ENCODE data around the gene GTF2F2. TPM values are rescaled to one million over a fixed set of nuclear protein-coding genes. Genes with fewer than 3 reads are reported as not detected.

The GTF2F2 gene
- total RNA-seq, 1 experiment from 2014 or later: 28.1 TPM

DNA sequence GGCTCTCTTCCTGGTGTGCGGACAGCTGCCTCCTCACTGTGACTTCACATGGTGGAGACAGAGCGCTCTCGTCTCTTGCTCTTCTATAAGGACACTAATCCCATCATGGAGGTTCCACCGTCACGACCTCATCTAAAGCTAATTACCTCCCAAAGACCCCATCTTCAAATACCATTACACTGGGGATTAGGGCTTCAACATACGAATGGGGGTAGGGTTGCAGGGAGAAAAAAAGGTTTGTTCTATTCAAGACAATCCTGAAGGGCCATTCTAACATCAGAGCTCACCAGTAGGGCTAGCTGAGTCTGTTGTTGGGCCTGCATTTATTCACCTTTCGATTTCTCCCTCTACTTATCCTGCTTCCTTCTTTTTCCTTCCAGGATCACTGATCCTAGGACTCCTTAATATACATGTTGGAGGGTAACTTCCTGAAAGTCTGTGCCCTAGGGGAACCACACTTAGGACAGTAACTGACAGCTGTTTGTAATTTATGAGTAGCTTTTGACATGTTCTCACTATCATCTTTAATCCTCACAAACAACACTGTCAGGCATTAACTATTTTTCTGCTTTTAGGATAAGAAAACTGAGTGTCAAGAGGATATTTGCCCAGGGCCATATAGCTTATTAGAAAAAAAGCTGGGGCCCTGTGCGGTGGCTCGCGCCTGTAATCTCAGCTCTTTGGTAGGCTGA is 18.8 kb upstream of the GTF2F2 start:
- Histone ChIP-seq H3K4me3 (ENCODE audit: low read depth, low read length) (no peak overlapping the region), H3K9me3 (0 out of 2 replicates have a peak, but pooled peaks cover 4% of the 10 kb centered on the region), H3K36me3 (ENCODE audit: control insufficient read depth, insufficient read depth, low read length) (no peaks in the 10 kb centered on the region), H3K27me3 (replicated peaks; ENCODE audit: control insufficient read depth, insufficient read depth, low read length) (no peaks in the 10 kb centered on the region), H3K4me1 (no peaks in the 10 kb centered on the region)
- Mint-ChIP-seq H3K27ac (ENCODE audit: unreplicated experiment) (no peak overlapping the region), H3K27me3 (ENCODE audit: insufficient read depth, unreplicated experiment) (no peaks in the 10 kb centered on the region), H3K4me3 (ENCODE audit: unreplicated experiment) (no peak overlapping the region), H3K9me3 (ENCODE audit: unreplicated experiment) (no peaks in the 10 kb centered on the region), H3K36me3 (ENCODE audit: insufficient read depth, unreplicated experiment) (no peaks in the 10 kb centered on the region), H3K4me1 (ENCODE audit: low read depth, unreplicated experiment) (no peaks in the 10 kb centered on the region)
- no peak for DNase-seq
- ChIA-PET POLR2A (no interaction called here), CTCF (interaction anchor here (0.6 kb wide), 1 partner anchor 13 kb away, joined by 3 read pairs; no protein-coding TSS in a partner anchor)
- TF ChIP-seq, protein P1, sequence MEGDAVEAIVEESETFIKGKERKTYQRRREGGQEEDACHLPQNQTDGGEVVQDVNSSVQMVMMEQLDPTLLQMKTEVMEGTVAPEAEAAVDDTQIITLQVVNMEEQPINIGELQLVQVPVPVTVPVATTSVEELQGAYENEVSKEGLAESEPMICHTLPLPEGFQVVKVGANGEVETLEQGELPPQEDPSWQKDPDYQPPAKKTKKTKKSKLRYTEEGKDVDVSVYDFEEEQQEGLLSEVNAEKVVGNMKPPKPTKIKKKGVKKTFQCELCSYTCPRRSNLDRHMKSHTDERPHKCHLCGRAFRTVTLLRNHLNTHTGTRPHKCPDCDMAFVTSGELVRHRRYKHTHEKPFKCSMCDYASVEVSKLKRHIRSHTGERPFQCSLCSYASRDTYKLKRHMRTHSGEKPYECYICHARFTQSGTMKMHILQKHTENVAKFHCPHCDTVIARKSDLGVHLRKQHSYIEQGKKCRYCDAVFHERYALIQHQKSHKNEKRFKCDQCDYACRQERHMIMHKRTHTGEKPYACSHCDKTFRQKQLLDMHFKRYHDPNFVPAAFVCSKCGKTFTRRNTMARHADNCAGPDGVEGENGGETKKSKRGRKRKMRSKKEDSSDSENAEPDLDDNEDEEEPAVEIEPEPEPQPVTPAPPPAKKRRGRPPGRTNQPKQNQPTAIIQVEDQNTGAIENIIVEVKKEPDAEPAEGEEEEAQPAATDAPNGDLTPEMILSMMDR (IDR thresholded peaks at IDR 0.05; ENCODE audit: insufficient read depth in 1 of 2, low read depth in 1 of 2, low read length in 1 of 2, severe bottlenecking in 1 of 2, unreplicated experiment in 1 of 2): no peak
- intact Hi-C loops (cut with micrococcal nuclease; ENCODE audit: unreplicated experiment): no loop called here
- no TSS peak for BruUV-seq (replicated peaks)

DNA sequence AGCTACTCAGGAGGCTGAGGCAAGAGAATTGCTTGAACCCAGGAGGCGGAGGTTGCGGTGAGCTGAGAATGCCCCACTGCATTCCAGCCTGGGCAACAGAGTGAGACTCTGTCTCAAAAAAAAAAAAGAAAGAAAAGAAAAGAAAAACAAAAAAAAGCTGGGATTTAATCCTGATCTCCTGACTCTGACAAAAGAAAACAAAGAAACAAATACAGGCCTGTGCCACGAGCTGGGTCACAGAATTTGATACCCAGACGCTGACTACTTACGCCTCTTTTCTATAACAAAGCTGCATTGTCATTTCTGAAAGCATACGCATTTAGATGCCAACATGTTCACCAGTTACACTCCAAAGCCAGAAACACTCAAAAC is 18.2 kb upstream of the GTF2F2 start:
- intact Hi-C loops (cut with micrococcal nuclease; ENCODE audit: unreplicated experiment): no loop called here

DNA sequence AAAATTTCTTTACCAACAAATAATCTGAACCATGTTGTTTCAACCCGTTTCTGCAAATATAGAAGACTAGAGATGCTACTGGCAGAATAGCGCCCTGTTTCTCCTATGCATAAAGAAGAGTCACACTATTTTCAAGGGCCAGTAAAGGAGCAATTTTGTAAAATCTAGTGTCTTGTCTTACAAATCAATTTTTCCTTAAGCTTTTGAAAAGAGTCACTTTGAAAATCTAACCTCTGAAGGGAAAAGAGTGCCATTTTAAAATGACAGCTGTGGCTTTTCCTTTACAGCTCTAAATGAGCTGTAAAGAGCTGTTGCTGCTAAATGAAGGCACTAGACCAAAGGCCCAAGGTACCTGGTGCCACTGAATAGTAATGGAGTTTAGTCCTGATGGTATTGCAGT is 16.9 kb upstream of the GTF2F2 start:
- Mint-ChIP-seq H3K27me3 (ENCODE audit: insufficient read depth, unreplicated experiment) (no peaks in the 10 kb centered on the region), H3K4me1 (ENCODE audit: low read depth, unreplicated experiment) (no peaks in the 10 kb centered on the region), H3K36me3 (ENCODE audit: insufficient read depth, unreplicated experiment) (no peaks in the 10 kb centered on the region), H3K27ac (ENCODE audit: unreplicated experiment) (no peak overlapping the region), H3K4me3 (ENCODE audit: unreplicated experiment) (no peak overlapping the region), H3K9me3 (ENCODE audit: unreplicated experiment) (no peaks in the 10 kb centered on the region)
- BruUV-seq (replicated peaks): no TSS peak
- no peak overlapping the region for H3K4me3 ChIP-seq (ENCODE audit: low read depth, low read length)
- TF ChIP-seq, protein P1 (IDR thresholded peaks at IDR 0.05; ENCODE audit: insufficient read depth in 1 of 2, low read depth in 1 of 2, low read length in 1 of 2, severe bottlenecking in 1 of 2, unreplicated experiment in 1 of 2): no peak
- no peak for DNase-seq
- POLR2A ChIA-PET: interaction anchor here (0.6 kb wide), 1 partner anchor 530 kb away, joined by 7 read pairs; no protein-coding TSS in a partner anchor
- no peaks in the 10 kb centered on the region for H3K9me3 ChIP-seq
- H3K27me3 ChIP-seq (replicated peaks; ENCODE audit: control insufficient read depth, insufficient read depth, low read length): no peaks in the 10 kb centered on the region; the same call in 1 of the 2 replicates
- no peaks in the 10 kb centered on the region for H3K36me3 ChIP-seq (ENCODE audit: control insufficient read depth, insufficient read depth, low read length)
- no peaks in the 10 kb centered on the region for H3K4me1 ChIP-seq
- intact Hi-C loops (cut with micrococcal nuclease; ENCODE audit: unreplicated experiment): no loop called here
- CTCF ChIA-PET: no interaction called here

More for the DNA sequence above, 18.2 kb upstream of the GTF2F2 start:
- no peak for DNase-seq
- no TSS peak for BruUV-seq (replicated peaks)
- no peaks in the 10 kb centered on the region; the same call in 1 of the 2 replicates for H3K27me3 ChIP-seq (replicated peaks; ENCODE audit: control insufficient read depth, insufficient read depth, low read length)
- no peaks in the 10 kb centered on the region for H3K4me1 ChIP-seq
- ChIA-PET CTCF (no interaction called here), POLR2A (no interaction called here)
- TF ChIP-seq, protein P1 (IDR thresholded peaks at IDR 0.05; ENCODE audit: insufficient read depth in 1 of 2, low read depth in 1 of 2, low read length in 1 of 2, severe bottlenecking in 1 of 2, unreplicated experiment in 1 of 2): no peak
- H3K27me3 Mint-ChIP-seq (ENCODE audit: insufficient read depth, unreplicated experiment): no peaks in the 10 kb centered on the region
- no peaks in the 10 kb centered on the region for H3K36me3 ChIP-seq (ENCODE audit: control insufficient read depth, insufficient read depth, low read length)
- H3K9me3 Mint-ChIP-seq (ENCODE audit: unreplicated experiment): no peaks in the 10 kb centered on the region
- no peak overlapping the region for H3K27ac Mint-ChIP-seq (ENCODE audit: unreplicated experiment)
- no peaks in the 10 kb centered on the region for H3K36me3 Mint-ChIP-seq (ENCODE audit: insufficient read depth, unreplicated experiment)
- H3K4me3 ChIP-seq (ENCODE audit: low read depth, low read length): no peak overlapping the region
- H3K4me1 Mint-ChIP-seq (ENCODE audit: low read depth, unreplicated experiment): no peaks in the 10 kb centered on the region
- H3K4me3 Mint-ChIP-seq (ENCODE audit: unreplicated experiment): no peak overlapping the region
- H3K9me3 ChIP-seq: 0 out of 2 replicates have a peak, but pooled peaks cover 4% of the 10 kb centered on the region

Data from Caco-2 (cell line).